ENCODE data around the gene FZD4. TPM values are rescaled to one million over a fixed set of nuclear protein-coding genes. Genes with fewer than 3 reads are reported as not detected.

The FZD4 gene
- total RNA-seq, 1 donor: 12.7 TPM

DNA sequence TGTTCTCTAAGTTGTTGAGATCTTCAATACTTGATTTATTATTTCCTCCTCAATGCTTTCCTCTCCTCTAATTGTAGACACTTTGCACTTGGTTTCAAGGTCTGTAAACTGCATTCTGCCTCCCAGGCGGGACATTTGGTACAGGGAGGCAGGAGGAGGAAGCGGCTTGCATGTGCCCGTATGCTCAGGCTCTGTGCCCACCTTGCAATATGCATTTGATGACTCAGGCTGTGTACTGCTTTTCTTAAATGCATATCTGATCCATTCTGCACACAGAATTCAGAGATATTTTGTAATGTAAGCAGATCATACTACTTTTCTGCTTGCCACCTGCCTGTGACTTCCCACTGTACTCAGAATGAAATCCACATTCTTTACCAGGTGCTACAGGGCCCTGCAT, 55.0 kb downstream of the FZD4 start:
- Histone ChIP-seq H4K20me1 (ENCODE audit: insufficient read depth, low read length) (no peaks in the 10 kb centered on the region), H3K79me2 (ENCODE audit: insufficient read depth, low read length) (no peaks in the 10 kb centered on the region), H3K9me3 (ENCODE audit: low read depth, low read length) (no peaks in the 10 kb centered on the region), H3K4me1 (ENCODE audit: insufficient read depth, low read length) (peaks cover 6% of the 10 kb centered on the region), H3K27ac (ENCODE audit: low read depth, low read length) (no peak overlapping the region), H2AFZ (ENCODE audit: low read length) (no peak overlapping the region), H3K36me3 (ENCODE audit: insufficient read depth, low read length) (no peaks in the 10 kb centered on the region), H3K4me3 (ENCODE audit: insufficient read depth, low read length) (no peak overlapping the region), H3K4me2 (ENCODE audit: insufficient read depth, low read length) (no peak overlapping the region), H3K27me3 (ENCODE audit: insufficient read depth, low read length) (no peaks in the 10 kb centered on the region)
- TF ChIP-seq, protein P1, sequence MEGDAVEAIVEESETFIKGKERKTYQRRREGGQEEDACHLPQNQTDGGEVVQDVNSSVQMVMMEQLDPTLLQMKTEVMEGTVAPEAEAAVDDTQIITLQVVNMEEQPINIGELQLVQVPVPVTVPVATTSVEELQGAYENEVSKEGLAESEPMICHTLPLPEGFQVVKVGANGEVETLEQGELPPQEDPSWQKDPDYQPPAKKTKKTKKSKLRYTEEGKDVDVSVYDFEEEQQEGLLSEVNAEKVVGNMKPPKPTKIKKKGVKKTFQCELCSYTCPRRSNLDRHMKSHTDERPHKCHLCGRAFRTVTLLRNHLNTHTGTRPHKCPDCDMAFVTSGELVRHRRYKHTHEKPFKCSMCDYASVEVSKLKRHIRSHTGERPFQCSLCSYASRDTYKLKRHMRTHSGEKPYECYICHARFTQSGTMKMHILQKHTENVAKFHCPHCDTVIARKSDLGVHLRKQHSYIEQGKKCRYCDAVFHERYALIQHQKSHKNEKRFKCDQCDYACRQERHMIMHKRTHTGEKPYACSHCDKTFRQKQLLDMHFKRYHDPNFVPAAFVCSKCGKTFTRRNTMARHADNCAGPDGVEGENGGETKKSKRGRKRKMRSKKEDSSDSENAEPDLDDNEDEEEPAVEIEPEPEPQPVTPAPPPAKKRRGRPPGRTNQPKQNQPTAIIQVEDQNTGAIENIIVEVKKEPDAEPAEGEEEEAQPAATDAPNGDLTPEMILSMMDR (IDR thresholded peaks at IDR 0.05; ENCODE audit: extremely low read depth, low read depth, low read length): no peak
- DNase-seq (ENCODE audit: insufficient read length, low spot score, missing footprints): no peak

DNA sequence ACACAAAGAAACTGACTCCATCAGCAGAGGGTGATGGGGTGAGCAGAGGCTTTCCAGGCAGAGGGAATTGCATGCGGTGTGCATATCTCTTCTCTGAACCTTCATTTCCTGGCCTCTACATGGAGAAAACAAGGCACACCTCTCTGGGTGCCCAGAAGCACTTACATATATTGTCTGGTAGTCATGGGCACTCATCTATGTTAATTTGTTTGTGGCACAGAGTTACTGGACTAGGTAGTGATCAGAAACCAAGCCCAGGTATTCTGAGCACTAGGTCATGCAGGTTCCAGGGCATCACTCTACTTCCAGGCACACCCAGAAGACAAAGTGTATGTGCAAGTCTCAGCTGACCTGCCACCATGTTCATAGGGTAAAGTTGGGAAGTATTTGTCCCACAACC, 56.5 kb downstream of the FZD4 start:
- Histone ChIP-seq H3K27me3 (ENCODE audit: insufficient read depth, low read length) (no peaks in the 10 kb centered on the region), H3K36me3 (ENCODE audit: insufficient read depth, low read length) (no peaks in the 10 kb centered on the region), H3K79me2 (ENCODE audit: insufficient read depth, low read length) (no peaks in the 10 kb centered on the region), H3K27ac (ENCODE audit: low read depth, low read length) (no peak overlapping the region), H3K4me2 (ENCODE audit: insufficient read depth, low read length) (no peak overlapping the region), H4K20me1 (ENCODE audit: insufficient read depth, low read length) (no peaks in the 10 kb centered on the region), H3K4me1 (ENCODE audit: insufficient read depth, low read length) (peaks cover 6% of the 10 kb centered on the region), H2AFZ (ENCODE audit: low read length) (no peak overlapping the region), H3K9me3 (ENCODE audit: low read depth, low read length) (no peaks in the 10 kb centered on the region), H3K4me3 (ENCODE audit: insufficient read depth, low read length) (no peak overlapping the region)
- DNase-seq (ENCODE audit: insufficient read length, low spot score, missing footprints): no peak
- TF ChIP-seq, protein P1 (IDR thresholded peaks at IDR 0.05; ENCODE audit: extremely low read depth, low read depth, low read length): no peak

DNA sequence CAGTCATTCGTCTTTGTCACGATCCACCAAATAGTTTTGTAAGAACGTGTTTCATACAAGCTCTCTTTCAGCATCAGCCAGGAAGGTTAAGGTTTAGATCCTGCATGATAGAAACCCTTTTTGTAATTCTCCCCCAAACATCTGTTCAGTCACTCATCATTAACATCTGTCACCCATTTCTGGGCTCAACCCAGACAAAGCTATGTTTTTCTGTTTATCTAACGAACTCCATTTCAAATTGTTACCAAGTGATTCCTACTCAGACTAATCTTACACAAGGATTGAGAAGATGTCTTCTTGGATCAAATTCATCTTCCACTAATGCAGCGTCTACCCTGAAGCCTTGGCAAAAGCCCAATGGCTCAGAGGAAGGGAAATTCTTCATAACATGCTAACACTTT, 58.8 kb downstream of the FZD4 start:
- Histone ChIP-seq H4K20me1 (ENCODE audit: insufficient read depth, low read length) (no peaks in the 10 kb centered on the region), H2AFZ (ENCODE audit: low read length) (peak overlapping the region; percentile 54), H3K27ac (ENCODE audit: low read depth, low read length) (no peak overlapping the region), H3K4me1 (ENCODE audit: insufficient read depth, low read length) (peaks cover 6% of the 10 kb centered on the region), H3K27me3 (ENCODE audit: insufficient read depth, low read length) (no peaks in the 10 kb centered on the region), H3K4me2 (ENCODE audit: insufficient read depth, low read length) (no peak overlapping the region), H3K36me3 (ENCODE audit: insufficient read depth, low read length) (no peaks in the 10 kb centered on the region), H3K9me3 (ENCODE audit: low read depth, low read length) (no peaks in the 10 kb centered on the region), H3K4me3 (ENCODE audit: insufficient read depth, low read length) (no peak overlapping the region), H3K79me2 (ENCODE audit: insufficient read depth, low read length) (no peaks in the 10 kb centered on the region)
- TF ChIP-seq, protein P1 (IDR thresholded peaks at IDR 0.05; ENCODE audit: extremely low read depth, low read depth, low read length): no peak
- DNase-seq (ENCODE audit: insufficient read length, low spot score, missing footprints): no peak

Other genes with a start within 250 kb of the FZD4 start
- 826 and 895 TPM in 2 replicates for gene PRSS23, start 154.9 kb downstream of the FZD4 start, total RNA-seq
- gene TMEM135, start 82.5 kb upstream of the FZD4 start, total RNA-seq: 35.8 and 56.0 TPM in 2 replicates

All from osteoblast (primary cell).